Activated naive CD4-positive, alpha-beta T cell treated with anti-CD3 and anti-CD28 coated beads, Interleukin-2, amount 50 U/mL, for 72 hours (primary cell): ENCODE results near the gene MCTP1. TPM values are rescaled to one million over a fixed set of nuclear protein-coding genes. Genes with fewer than 3 reads are reported as not detected.
"Not testable (repeated sequence)": the region's sequence is repeated elsewhere in the genome, so short reads cannot be mapped to it uniquely, and the experiment has no call there.

Source experiments
- ATAC-seq, 2 donors: fragments of 150-1000 bp; cut with Tn5 transposase; 2 replicates each; pipeline ENCODE4 v1.10.0; 2021; ENCODE audit warnings: mild to moderate bottlenecking in 2 of 2, moderate library complexity in 2 of 2
- DNase-seq, 2 donors: peaks; one replicate each; pipeline ENCODE4 v3.0.0; 2021 to 2022; ENCODE audit warnings: low spot score in 2 of 2
- H3K27ac Mint-ChIP-seq, 2 donors: one replicate each; pipeline ENCODE4 v1.8.0; 2022; ENCODE audit warnings: mild to moderate bottlenecking in 2 of 2, mixed read lengths in 2 of 2
- H3K36me3 Mint-ChIP-seq, 2 donors: one replicate each; pipeline ENCODE4 v1.8.0; 2022; ENCODE audit warnings: mixed read lengths in 2 of 2
- H3K9me3 Mint-ChIP-seq, 2 donors: one replicate each; pipeline ENCODE4 v1.8.0; 2022; ENCODE audit warnings: mixed read lengths in 2 of 2
- total RNA-seq, 2 donors: library from RNA; stranded (reverse); gene quantifications; one replicate each; pipeline ENCODE4 v1.2.3, GENCODE V29; 2022

Gene MCTP1
- total RNA-seq, 2 donors from 2014 or later: 0.87 to 0.93 TPM

DNA sequence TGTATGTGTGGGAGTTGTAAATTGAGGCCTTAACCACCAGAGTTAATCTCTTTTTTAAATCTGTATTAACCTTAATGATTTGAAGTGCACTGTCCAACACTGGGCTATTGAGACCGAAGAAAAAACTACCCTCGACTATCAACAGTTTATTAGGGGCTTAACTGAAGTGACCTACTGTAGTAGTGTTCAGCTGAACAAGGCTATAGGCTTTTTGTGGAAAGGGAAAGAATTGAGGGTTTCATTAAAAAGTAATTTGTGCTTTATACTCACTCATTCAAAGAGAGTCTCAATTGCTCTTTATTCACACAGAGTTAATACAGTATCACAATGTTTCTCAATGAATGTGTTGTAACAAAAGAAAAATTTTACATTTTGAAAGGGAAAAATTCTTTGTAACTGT, 399.0 kb downstream of the MCTP1 start:
- Mint-ChIP-seq H3K36me3 (no peaks in the 10 kb centered on the region), H3K9me3 (no peaks in the 10 kb centered on the region), H3K27ac (no peak overlapping the region)
- ATAC-seq (no peak), DNase-seq (no peak)

DNA sequence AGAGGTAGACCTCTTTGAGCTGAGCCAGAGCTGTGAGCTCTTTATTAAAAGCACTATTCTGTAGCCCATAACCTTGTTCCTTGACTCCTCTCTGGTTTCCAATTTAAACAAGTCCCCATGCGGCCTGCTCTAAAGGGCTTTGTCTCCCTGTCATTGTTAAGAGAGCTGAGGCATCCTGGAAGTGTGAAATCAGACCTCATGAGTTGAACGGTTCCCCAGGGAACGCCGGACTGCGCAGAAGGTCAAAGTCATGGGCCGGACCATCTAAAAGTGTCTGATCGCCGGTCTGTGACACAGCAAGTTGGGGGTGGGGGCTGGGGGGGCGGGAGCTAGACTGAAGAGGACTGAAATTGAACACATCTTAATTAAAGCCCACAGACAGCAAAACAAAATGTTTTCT, 400.6 kb downstream of the MCTP1 start:
- no peak for ATAC-seq
- DNase-seq: no peak
- no peaks in the 10 kb centered on the region for H3K9me3 Mint-ChIP-seq
- H3K27ac Mint-ChIP-seq: no peak overlapping the region
- H3K36me3 Mint-ChIP-seq: no peaks in the 10 kb centered on the region

DNA sequence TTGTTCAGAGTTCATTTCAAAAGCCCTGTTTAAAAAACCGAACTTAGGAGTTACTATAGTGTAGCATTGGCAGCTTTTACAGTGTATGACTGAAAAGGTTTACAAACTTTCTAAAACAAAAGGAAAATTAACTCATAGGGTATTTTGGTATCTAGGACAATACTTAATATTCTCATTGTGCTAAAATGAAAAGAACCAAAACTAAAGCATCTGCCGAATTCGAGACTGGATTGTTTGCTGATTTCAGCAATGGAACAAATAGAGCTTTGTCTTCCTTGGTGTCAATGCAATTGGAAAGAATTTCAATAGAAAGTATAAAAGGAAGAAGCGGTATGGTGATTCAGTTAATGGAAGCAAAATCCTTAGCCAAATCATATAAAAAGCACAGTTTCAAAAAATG, 412.4 kb downstream of the MCTP1 start:
- Mint-ChIP-seq H3K36me3 (no peaks in the 10 kb centered on the region), H3K27ac (no peak overlapping the region), H3K9me3 (no peaks in the 10 kb centered on the region)
- no peak for ATAC-seq
- DNase-seq: no peak

DNA sequence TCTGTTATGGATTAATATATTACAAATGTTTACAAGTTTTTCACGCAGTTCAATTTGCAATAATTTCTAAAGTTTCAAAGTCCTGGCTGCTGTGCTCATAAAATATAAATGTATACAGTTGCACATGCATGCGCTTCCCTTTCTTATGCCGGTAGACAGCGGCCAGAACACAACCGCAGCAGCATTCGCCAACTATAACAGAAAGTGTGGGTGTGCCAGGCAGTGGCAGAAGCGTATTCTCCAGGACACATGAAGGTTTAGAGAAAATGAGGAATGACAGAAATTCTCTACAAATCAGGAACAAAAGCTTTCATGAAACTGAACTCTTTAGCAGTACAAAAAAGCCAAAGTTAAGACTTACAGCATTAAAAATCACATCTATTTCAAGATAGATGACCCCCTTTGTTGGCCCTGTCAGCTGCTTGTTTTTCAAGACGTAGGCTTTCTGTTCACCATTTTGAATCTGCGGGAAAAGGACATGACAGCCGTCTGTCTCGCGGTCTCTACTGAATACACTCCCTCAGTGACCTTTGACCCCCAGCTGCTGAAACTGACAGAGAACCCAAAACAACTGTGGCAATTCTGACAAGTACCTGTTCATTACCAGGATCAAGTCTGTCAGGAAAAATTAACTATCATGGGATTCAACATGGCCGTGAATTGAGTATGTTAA, 414.2 kb downstream of the MCTP1 start:
- no peaks in the 10 kb centered on the region for H3K9me3 Mint-ChIP-seq
- ATAC-seq (no peak), DNase-seq (no peak)
- no peaks in the 10 kb centered on the region for H3K36me3 Mint-ChIP-seq
- no peak overlapping the region for H3K27ac Mint-ChIP-seq

DNA sequence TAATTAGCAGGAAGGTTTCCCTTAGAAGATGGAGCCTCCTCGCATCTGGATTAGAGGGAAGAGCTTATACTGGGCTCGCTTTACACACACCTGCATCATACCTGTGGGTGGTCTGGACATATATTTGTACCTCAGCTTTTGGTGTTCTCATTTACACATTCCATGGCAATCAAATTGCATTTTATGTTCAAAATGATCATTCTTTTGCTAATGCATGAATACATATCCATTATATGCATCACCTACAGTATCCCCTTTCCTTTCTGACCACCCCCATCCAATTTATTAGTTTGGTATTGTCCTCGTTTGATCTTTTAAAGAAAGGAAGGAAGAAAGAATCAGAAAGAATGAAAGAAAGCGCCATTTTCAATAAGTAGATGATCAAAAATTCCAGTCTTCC, 415.0 kb downstream of the MCTP1 start:
- ATAC-seq (no peak), DNase-seq (no peak)
- H3K9me3 Mint-ChIP-seq: no peaks in the 10 kb centered on the region
- no peak overlapping the region for H3K27ac Mint-ChIP-seq
- no peaks in the 10 kb centered on the region for H3K36me3 Mint-ChIP-seq

DNA sequence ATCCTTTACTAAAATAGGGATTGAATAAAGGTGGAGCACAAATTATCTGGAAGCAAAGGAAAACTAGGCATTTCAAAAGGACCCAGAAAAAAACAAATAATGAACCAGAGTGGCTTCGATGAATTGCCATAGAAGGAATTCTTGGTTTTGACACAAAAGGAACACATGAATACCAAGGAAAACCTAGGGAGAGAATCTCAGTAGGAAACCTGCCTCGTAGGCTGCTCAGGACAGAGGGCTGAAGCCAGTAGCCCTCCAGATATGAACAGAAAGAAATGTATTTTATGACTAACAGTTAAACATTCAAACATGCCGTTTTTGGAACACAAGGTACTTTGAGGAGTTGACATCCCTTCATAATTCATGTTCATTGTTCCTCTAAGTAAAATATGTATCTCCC, 420.9 kb downstream of the MCTP1 start:
- Mint-ChIP-seq H3K27ac (no peak overlapping the region), H3K9me3 (no peaks in the 10 kb centered on the region), H3K36me3 (no peaks in the 10 kb centered on the region)
- DNase-seq (no peak), ATAC-seq (no peak)

DNA sequence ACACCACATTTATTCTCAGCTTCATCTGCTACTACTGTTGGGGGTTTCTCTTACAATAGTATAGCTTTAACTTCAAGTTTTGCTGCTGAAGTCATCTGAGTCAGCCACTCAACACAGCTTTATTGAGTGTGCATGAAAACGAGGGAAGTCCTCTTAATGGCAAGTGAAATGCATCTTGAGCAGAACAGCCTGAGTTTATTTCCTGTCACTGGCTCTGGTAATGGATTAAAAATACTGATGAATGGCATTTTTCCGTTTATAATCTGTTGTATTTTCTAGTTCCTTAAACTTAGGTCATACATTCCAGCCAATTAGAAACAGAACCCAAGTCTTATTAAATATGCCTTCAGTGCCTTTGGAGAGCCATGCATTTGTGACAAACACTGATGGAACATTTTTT, 427.8 kb downstream of the MCTP1 start:
- H3K27ac Mint-ChIP-seq: no peak overlapping the region
- H3K36me3 Mint-ChIP-seq: no peaks in the 10 kb centered on the region
- H3K9me3 Mint-ChIP-seq: no peaks in the 10 kb centered on the region
- DNase-seq: no peak
- ATAC-seq: no peak

DNA sequence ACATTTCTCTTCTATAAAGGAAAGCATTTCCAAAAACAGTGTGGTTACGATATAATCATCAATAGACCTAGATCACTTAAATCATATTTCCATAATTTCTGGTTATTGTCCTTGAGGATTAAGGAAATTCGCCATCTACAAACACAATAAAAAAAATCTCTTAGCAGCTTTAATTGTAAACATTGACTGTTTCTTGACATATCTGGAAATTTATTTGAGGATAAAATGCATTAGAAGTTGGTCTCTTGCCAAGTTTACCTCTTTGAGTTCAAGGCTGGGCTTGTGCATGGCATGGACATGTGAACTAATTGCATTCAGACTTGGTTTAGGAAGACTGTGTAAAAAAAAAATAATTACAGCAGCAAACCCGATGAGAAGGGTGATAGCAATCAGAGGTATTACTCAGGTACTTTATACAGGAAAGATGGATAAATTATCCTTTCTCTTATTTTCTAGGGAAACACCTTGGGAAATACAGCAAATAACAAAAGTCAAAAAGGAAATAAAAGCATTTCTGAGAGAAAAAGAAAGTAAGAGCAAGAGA, 428.6 kb downstream of the MCTP1 start:
- Mint-ChIP-seq H3K36me3 (no peaks in the 10 kb centered on the region), H3K27ac (no peak overlapping the region), H3K9me3 (no peaks in the 10 kb centered on the region)
- ATAC-seq (no peak), DNase-seq (no peak)

DNA sequence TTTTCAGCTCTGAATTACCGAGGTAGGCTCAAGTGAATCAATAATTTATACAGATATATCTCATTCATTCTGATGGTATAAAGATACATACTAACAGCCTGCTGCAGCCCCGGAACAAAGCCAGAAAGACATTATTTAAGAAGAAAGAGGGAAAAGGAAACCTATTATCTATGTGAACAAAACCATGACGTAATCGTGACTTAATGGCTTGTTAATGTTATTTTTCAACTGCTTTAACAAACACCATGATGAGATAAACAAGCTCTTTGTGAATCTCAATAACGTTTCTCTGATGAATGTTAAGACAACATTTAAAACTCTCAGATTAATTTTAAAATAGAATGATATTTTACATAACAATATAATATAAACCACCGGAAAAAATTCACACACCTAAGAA, 429.4 kb downstream of the MCTP1 start:
- Mint-ChIP-seq H3K27ac (no peak overlapping the region), H3K36me3 (no peaks in the 10 kb centered on the region), H3K9me3 (no peaks in the 10 kb centered on the region)
- ATAC-seq: no peak
- DNase-seq: no peak

DNA sequence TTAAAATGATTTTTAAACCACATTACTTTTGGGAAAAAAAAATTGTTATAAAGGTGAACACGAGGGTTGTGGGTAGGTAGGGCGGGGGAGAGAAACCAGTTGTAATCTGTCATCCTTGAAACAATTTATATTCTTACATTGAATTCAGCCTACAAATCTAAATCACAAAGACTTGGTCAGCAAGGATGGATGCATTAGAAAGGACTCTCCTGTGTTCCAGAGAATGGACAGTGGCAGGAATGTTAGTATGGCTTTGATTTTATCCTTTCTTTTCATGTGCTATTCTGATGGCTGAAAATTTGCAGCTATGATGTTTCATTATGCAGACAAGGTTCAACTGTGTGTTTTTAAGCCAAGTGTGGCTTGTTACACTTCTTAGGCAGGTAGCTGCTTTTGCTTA, 431.8 kb downstream of the MCTP1 start:
- Mint-ChIP-seq H3K36me3 (no peaks in the 10 kb centered on the region), H3K9me3 (no peaks in the 10 kb centered on the region), H3K27ac (no peak overlapping the region)
- DNase-seq (no peak), ATAC-seq (no peak)

DNA sequence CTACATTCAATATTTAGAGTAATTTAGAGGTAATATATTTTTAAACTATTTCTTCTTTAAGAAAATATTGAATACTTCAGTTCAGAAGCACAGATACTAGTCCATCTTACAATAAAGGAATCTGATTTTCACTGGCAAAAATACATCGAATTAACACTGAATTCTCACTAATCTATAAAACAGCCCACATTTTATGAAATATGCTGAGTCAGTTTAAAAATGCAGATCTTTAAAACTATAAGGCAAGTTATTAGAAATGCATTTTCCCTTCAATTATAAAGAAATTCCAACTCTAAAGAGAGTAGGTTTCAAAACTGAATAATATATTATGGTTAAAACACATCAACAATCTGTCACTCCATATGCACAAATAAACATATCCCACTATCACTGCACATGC, 433.9 kb downstream of the MCTP1 start:
- Mint-ChIP-seq H3K36me3 (no peaks in the 10 kb centered on the region), H3K9me3 (no peaks in the 10 kb centered on the region), H3K27ac (no peak overlapping the region)
- DNase-seq (no peak), ATAC-seq (no peak)

DNA sequence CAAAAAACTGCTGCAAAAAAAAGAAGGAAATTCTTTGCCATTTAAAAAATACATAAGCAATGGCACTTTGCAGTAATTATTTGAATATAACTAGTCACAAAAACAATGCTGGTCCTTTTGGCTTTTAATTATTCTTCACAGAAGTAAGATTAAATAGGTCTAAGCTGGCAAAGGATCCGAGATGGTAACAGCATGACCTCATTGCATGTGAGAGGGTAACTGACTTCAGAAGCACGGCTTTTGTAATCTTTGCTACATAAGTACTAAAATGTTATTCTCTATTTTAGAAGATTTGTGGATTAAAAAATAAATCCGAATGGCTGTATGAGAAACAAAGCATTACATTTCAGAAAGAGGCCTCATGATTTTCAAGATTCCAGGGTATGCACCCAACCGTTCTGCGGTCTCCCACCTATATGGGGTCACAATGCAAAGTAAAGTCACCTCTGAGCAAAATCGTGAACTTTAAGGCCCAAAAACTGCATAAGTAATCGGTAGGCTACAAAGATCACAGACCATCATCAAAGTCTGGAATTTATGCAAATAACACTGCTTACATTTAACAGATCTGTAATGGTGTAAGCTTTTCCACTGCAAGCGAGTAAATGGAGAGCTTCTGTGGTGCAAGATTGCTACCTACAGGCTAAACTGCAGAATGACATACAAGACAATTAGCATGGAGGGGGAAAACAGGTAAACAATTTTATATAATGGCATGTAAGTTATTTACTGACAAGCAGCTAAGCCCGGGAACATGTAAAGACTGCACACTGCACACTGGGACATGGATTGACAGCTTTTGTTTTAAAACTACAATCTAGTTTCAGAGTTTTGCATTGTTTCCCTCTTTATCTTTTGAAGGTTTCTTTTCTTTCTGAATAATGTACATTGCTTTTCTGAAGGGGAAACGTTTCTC, 434.8 kb downstream of the MCTP1 start:
- peak; percentile 51 to 84 for ATAC-seq
- Mint-ChIP-seq H3K36me3 (no peaks in the 10 kb centered on the region), H3K27ac (no peak overlapping the region), H3K9me3 (no peaks in the 10 kb centered on the region)
- peak in 1 of 2 donors; percentile 18 for DNase-seq

DNA sequence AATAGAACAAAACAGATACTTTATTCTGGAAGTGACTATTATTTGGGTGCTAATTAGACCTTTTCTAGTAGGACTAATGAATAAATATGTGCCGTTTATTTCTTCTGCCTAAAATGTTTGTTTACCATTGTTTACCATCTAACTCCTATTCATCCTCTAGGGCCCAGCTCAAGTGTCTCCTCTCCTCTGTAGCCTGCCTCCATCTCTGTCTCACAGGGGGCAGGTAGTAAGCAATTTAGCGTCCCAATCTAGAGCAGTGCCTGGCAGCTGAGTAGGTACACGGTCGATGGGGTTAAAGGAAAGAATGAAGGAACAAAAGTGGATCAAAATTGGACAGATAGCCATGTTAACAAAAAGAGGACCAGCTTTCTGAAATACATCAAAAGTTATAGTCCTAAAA, 435.6 kb downstream of the MCTP1 start:
- Mint-ChIP-seq H3K36me3 (no peaks in the 10 kb centered on the region), H3K9me3 (no peaks in the 10 kb centered on the region), H3K27ac (no peak overlapping the region)
- ATAC-seq (no peak), DNase-seq (no peak)

DNA sequence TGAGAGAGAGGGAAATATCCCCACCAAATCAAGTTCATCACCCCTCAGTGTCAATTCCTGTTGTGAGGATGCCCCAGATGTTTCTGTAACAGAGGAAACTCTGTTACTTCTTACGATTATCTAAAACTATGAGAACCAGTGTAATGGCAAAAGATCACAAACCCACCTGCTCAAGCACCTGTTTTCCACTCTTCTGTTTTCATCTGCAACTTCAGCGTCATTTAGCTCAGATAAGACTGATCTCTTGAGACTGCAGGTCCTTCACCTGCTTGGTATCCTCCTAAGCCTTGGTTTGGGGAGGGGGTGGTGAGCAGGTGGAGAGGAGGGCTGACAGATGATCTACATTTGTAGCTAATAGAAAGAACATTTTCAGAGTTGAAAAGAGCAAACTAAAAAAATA, 437.2 kb downstream of the MCTP1 start:
- ATAC-seq (peak in 1 of 2 donors; percentile 6), DNase-seq (no peak)
- Mint-ChIP-seq H3K27ac (peak overlapping the region in 1 of 2 donors; percentile 63), H3K9me3 (no peaks in the 10 kb centered on the region), H3K36me3 (no peaks in the 10 kb centered on the region)

DNA sequence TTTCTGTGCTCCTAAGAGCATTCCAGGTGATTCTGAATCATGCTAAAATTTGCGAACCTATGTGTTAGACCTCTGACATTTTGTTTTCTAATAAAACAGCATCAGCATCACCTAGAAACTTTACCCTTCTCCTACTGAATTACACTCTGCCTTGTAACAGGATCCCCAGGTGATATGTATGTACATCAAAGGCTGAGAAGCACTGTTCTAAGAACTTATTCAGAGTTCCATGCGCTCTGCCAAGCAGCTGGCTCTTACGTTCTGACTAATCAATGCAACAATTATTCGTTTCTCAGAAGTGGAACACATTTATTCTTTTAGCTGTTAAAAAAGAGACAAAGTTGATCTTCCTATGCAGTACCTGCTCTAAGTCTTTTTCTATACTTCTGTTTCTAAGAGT, 437.9 kb downstream of the MCTP1 start:
- peak overlapping the region in 1 of 2 donors; percentile 63 for H3K27ac Mint-ChIP-seq
- no peaks in the 10 kb centered on the region for H3K36me3 Mint-ChIP-seq
- ATAC-seq (peak in 1 of 2 donors; percentile 89), DNase-seq (no peak)
- no peaks in the 10 kb centered on the region for H3K9me3 Mint-ChIP-seq

DNA sequence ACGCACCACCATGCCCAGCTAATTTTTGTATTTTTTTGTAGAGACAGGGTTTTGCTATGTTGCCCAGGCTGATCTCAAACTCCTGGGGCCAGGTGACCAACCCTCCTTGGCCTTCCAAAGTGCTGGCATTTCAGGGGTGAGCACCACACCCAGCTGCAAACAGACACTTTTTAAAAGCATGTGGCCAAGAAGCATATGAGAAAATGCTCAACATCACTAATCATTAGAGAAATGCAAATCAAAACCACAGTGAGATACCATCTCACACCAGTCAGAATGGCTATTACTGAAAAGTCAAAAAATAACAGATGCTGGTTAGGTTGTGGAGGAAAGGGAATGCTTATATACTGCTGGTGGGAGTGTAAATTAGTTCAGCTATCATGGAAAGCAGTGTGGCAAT, 439.2 kb downstream of the MCTP1 start:
- not testable (repeated sequence) for ATAC-seq, DNase-seq, H3K36me3 Mint-ChIP-seq, H3K9me3 Mint-ChIP-seq, H3K27ac Mint-ChIP-seq

DNA sequence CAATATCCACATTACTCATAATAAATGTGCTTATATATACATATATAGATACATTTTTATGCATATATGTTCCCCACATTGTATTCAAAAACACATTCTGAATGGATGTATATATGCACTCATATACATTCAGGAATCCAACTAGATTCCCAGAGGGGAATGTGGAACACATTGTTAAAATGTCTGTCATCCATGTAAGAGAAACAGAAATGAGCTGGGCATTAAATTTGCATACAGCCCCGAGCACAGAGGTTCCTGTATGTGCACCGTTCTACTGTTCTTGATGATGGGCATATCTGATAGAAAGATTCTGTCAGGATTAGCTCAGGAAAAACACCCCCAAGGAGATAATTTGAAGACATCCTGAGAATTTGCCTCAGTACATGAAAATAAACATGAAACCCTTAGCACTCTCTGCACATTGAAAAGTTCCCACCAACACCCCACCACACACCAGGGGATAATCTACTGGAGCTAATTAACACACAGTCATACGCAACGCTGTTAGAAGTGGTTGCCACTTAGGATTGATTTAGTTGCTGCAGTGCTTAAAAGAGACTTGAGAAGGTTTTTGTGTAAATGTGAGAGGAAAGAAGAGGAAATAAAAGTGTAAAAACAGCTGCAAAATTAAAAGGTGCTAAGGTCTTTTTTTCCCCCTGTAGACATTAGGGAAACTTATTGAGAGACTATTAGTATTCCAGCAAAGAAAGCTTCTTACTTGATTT, 443.1 kb downstream of the MCTP1 start:
- Mint-ChIP-seq H3K36me3 (no peaks in the 10 kb centered on the region), H3K27ac (no peak overlapping the region), H3K9me3 (no peaks in the 10 kb centered on the region)
- no peak for DNase-seq
- no peak for ATAC-seq
